GM12865 (cell line): ENCODE results near the gene DAZAP1.
"Not testable (repeated sequence)": the region's sequence is repeated elsewhere in the genome, so short reads cannot be mapped to it uniquely, and the experiment has no call there.

Source experiments
- DNase-seq: peaks from one replicate; pipeline ENCODE4 v3.0.0; 2010; ENCODE audit warnings: low read depth
- H3K4me3 ChIP-seq: 2 replicates; pipeline ENCODE4 v1.5.1; 2011; ENCODE audit warnings: mild to moderate bottlenecking, low read depth, low read length, control low read depth
- CTCF ChIP-seq: IDR thresholded peaks from 2 replicates; pipeline ENCODE4 v1.5.1; 2011; ENCODE audit warnings: low read length, control low read depth, low read depth, inconsistent platforms; ENCODE audit not compliant: insufficient read depth; ENCODE audit errors: missing control alignments

DAZAP1 gene

GRCh38 chr19:1418951-1419738, 11.8 kb downstream of the DAZAP1 start:
- TF ChIP-seq CTCF = no peak
- DNase-seq = no peak
- no peak overlapping the region for H3K4me3 ChIP-seq

GRCh38 chr19:1420085-1420484, 12.7 kb downstream of the DAZAP1 start:
- DNase-seq, H3K4me3 ChIP-seq: not testable (repeated sequence)

- no peak for TF ChIP-seq CTCF
- no peak for DNase-seq
- no peak overlapping the region for H3K4me3 ChIP-seq
Observed at GRCh38 chr19:1420590-1420989, 13.2 kb downstream of the DAZAP1 start.

- no peak for DNase-seq
Observed at GRCh38 chr19:1421218-1421957, 14.0 kb downstream of the DAZAP1 start.

GRCh38 chr19:1421958-1422305, 14.5 kb downstream of the DAZAP1 start:
- no peak for DNase-seq
- TF ChIP-seq CTCF = no peak
- no peak overlapping the region for H3K4me3 ChIP-seq

More at GRCh38 chr19:1421218-1421957, 14.0 kb downstream of the DAZAP1 start:
- TF ChIP-seq CTCF = no peak
- no peak overlapping the region for H3K4me3 ChIP-seq

- no peak overlapping the region for H3K4me3 ChIP-seq
- TF ChIP-seq CTCF = no peak
- no peak for DNase-seq
Observed at GRCh38 chr19:1422360-1422759, 15.0 kb downstream of the DAZAP1 start.

GRCh38 chr19:1422943-1423342, 15.6 kb downstream of the DAZAP1 start:
- no peak for DNase-seq
- H3K4me3 ChIP-seq = no peak overlapping the region
- TF ChIP-seq CTCF = no peak
